ENCODE results near the gene HLA-DQB1.
"Not testable (repeated sequence)": the region's sequence is repeated elsewhere in the genome, so short reads cannot be mapped to it uniquely, and the experiment has no call there.

Gene HLA-DQB1

GRCh38 chr6:32666420-32667300 is at the start of gene HLA-DQB1:
TSS of gene HLA-DQB1 (minus strand) at chr6:32666657. CDS start at chr6:32666607, 50 bp downstream.
- DNase-seq = peak; percentile 57

- no peak for DNase-seq
Measured at GRCh38 chr6:32713241-32713640, 46.8 kb upstream of the HLA-DQB1 start.

DNA sequence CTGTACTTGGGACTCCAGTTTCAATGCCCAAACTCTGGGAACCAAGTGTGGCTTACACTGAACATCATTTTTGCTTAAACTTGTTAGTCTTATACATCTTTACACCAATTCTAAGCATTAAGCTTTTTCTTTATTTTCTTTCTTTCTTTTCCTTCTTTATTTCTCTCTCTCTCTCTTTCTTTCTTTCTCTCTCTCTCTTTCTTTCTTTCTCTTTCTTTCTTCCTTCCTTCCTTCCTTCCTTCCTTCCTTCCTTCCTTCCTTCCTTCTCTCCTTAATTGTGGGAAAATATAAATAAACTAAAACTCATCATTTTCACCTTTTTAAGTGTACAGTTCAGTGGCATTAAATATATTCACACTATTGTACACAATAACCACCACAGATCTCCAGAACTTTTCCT is 43.2 kb upstream of the HLA-DQB1 start:
- DNase-seq = no peak

- DNase-seq = not testable (repeated sequence)
Measured at GRCh38 chr6:32705164-32705563, 38.7 kb upstream of the HLA-DQB1 start.

DNA sequence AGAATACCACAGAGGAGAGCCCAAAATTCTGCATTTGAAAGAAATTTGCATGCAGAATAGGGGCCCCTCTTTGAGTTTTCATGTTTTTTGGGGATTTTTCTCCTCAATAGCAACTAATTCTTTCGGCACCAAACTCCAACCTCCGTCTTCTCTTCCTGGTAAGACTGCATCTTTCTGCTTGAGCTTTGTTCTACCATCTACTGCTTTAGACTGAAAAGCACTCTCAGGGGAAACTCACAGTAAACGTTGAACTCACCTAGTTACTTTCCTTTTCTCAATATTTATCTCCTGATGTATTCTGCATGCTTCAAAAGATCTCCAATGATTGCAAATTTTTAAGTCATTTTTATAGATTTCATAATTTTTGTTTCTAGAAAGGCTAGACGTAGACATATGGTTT is 36.9 kb upstream of the HLA-DQB1 start:
- DNase-seq = no peak

- peak; percentile 30 for DNase-seq
Measured at GRCh38 chr6:32700391-32701040, 34.1 kb upstream of the HLA-DQB1 start.

DNA sequence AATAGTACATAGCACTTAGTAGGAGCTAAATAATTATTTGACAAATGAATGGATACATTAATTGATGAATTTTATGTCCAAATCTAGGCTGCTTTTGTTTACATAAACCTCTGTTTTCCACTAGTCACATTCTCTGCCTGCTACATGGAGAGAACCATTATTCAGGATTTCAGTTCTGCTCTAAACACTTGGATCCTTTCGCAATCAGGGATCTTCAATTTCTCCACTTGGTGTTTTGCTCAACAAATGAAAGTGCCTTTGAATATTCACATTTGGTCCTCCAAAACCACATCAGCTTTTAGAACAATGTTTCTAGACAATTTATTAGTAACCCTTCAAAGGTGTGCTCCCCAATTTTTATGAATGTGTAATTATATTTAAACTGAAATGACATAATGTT is 30.6 kb upstream of the HLA-DQB1 start:
- DNase-seq = no peak

DNA sequence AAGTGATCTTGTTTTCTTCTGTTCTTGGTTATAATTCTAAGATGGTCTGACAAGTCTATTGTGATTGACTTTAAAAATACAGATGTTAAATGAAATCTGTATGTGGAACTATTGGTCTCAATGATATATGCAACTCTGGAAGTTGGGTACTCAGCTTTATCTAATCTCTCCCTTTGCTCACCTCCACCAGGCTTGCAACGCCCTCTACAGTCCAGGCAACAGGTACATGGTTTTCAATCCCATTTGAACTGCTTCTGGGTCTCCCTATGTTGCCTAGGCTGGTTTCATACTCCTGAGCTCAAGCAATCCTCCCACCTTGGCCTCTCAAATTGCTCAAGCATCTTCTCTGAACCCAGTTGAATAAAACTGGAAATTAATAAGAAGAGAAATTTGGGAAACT is 25.6 kb upstream of the HLA-DQB1 start:
- peak; percentile 49 for DNase-seq

GRCh38 chr6:32689531-32690501 is 23.4 kb upstream of the HLA-DQB1 start:
- DNase-seq = no peak

DNA sequence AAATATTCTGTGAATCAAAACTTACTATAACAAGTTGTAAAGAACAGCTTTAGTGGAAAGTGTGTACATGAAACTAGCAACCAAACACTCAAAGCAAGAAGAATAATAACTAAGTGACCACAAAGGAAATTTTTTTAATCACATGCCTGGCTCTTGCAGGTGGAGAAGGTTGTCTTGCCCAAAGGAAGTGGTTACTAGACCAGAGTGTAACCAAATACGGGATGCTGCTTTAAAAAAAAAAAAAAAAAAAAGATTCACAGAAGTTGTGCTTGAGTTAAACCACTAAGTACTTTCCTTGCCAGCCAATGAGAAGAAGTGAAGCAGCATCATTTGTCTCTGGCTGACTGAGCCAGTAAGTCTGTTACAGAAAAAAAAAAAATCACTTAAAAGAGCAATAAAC is 19.1 kb upstream of the HLA-DQB1 start:
- DNase-seq = no peak

- no peak for DNase-seq
Measured at GRCh38 chr6:32684246-32684645, 17.8 kb upstream of the HLA-DQB1 start.

GRCh38 chr6:32680055-32680454 is 13.6 kb upstream of the HLA-DQB1 start:
- no peak for DNase-seq

GRCh38 chr6:32679492-32679891 is 13.0 kb upstream of the HLA-DQB1 start:
- no peak for DNase-seq

GRCh38 chr6:32674123-32674522 is 7.7 kb upstream of the HLA-DQB1 start:
- not testable (repeated sequence) for DNase-seq

GRCh38 chr6:32671908-32672307 is 5.5 kb upstream of the HLA-DQB1 start:
- not testable (repeated sequence) for DNase-seq

DNA sequence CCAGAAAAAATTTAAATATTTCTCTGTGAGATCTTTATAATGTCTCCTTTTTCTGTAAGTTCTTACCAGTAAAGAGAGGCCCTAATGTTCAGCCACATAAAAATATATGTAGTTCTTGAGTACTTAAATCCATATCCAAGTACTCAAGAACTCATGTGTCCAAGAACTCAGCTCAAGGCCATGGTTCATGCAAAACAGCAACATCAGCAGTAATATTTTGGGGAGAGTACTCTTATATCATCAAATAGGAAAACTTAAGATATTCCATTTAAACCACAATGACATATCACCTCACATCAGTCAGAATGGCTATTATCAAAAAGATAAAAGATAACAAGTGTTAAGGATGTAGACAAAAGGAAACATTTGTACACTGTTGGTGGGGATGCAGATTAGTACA is 3.4 kb upstream of the HLA-DQB1 start:
- no peak for DNase-seq

- no peak for DNase-seq
Measured at GRCh38 chr6:32669240-32669639, 2.8 kb upstream of the HLA-DQB1 start.

DNA sequence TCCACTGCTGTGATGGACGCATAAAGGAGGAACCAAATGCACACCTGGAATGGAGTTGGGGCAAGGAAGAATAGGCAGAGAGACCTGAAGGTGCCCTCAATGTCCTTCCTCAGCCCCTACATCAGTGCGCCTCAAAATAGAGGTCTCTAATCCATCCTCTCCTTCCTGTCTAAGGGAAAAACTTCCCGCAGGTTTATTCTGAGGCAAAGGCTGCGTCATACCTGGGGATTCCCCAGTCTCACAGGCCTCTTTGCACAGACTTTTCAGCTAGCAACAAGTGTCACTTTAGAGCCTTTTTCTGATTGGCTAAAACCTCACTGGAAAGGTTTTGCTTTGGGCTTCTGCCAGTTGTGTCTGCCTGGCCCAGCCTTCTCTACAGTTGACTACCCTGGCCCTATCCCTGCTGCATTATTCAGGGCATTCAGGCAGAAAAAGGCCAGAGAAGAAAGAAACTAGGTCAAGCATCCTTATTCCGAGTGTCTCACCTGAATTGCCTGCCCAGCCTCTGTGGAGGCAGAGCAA is 1.8 kb upstream of the HLA-DQB1 start:
- peak; percentile 48 for DNase-seq

GRCh38 chr6:32665661-32666060 is 796 bp downstream of the HLA-DQB1 start:
- no peak for DNase-seq

DNA sequence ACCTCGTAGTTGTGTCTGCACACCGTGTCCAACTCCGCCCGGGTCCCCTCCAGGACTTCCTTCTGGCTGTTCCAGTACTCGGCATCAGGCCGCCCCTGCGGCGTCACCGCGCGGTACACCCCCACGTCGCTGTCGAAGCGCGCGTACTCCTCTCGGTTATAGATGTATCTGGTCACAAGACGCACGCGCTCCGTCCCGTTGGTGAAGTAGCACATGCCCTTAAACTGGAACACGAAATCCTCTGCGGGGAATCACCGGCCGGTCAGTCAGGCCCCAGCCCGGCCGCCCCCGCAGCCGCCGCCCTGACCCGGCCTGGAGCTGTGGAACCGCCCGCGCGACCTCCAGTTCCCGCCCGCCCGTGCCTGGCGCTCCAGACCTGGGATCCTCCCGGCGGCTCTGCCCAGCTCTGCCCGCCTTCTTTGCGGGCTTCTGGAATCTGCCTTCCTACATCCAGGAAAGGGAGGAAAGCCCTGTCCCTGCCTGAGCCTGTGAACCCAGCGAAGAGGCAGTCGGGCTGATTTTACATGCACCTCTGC is 1.6 kb downstream of the HLA-DQB1 start:
- DNase-seq = peak; percentile 55

GRCh38 chr6:32664354-32664753 is 2.1 kb downstream of the HLA-DQB1 start:
- no peak for DNase-seq

DNA sequence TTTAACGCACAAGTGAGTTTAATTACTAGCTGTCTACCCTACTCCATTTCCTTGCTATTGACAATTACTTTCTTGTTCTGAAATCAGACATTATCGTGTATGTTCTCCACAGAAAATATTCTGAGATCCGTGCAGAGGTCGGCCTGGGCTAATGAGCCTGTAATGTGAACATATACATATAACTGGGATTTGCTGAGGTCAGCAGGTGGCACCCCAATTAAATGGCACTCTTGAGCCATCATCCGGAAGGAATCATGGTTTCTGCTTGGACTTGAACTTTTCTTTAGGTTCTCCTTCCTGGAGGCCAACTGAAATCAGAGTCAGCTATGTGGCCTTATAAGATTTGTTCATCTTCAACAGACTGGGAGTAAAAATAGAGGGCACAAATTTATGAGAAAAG is 3.6 kb downstream of the HLA-DQB1 start:
- no peak for DNase-seq

- no peak for DNase-seq
Measured at GRCh38 chr6:32662099-32662498, 4.4 kb downstream of the HLA-DQB1 start.
